HepG2 (cell line): ENCODE data around the gene ZFAND2B.

Experiments
- KDM6A ChIP-seq: IDR thresholded peaks from 2 replicates; pipeline ENCODE4 v1.6.1; 2016; ENCODE audit warnings: low read depth
- SMC3 ChIP-seq: IDR thresholded peaks from 2 replicates; pipeline ENCODE4 v1.6.1; 2011; ENCODE audit warnings: low read length, improper control_type of control experiment
- SRY ChIP-seq: sonication (generic); formaldehyde crosslinking; IDR thresholded peaks from 2 replicates; pipeline ENCODE4 v1.8.0; 2022; ENCODE audit warnings: mild to moderate bottlenecking, missing genetic modification reagents
- TCF7 ChIP-seq: sonication (generic); IDR thresholded peaks from 2 replicates; pipeline ENCODE4 v1.6.1; 2016; ENCODE audit warnings: antibody characterized with exemption, low read depth
- ZC3H4 ChIP-seq: sonication (generic); formaldehyde crosslinking; IDR thresholded peaks from 2 replicates; pipeline ENCODE4 v1.4.0; 2020; ENCODE audit warnings: missing genetic modification reagents, borderline replicate concordance
- ZFX ChIP-seq: sonication (generic); formaldehyde crosslinking; IDR thresholded peaks from 2 replicates; pipeline ENCODE4 v1.4.0; 2020; ENCODE audit warnings: mild to moderate bottlenecking, low read depth, missing genetic modification reagents, moderate library complexity
- ZNF619 ChIP-seq: sonication (generic); formaldehyde crosslinking; IDR thresholded peaks from 2 replicates; pipeline ENCODE4 v1.4.0; 2020; ENCODE audit warnings: mild to moderate bottlenecking, missing genetic modification reagents
- ZSCAN20 ChIP-seq: sonication (generic); formaldehyde crosslinking; IDR thresholded peaks from 2 replicates; pipeline ENCODE4 v1.4.0; 2020; ENCODE audit warnings: missing genetic modification reagents, mild to moderate bottlenecking, borderline replicate concordance
- TF ChIP-seq, protein P1 (sequence below), 2 experiments: fragments of 450-650 bp in 1 of 2; sonication (generic) in 1 of 2; formaldehyde crosslinking in 1 of 2; IDR thresholded peaks; 2 replicates each; pipeline versions ENCODE4 v1.6.1 to v1.8.0; 2016 to 2022; ENCODE audit warnings: antibody characterized with exemption in 1 of 2, mild to moderate bottlenecking in 1 of 2, missing genetic modification reagents in 1 of 2
- TF ChIP-seq, protein P2 (sequence below): sonication (generic); formaldehyde crosslinking; IDR thresholded peaks from 2 replicates; pipeline ENCODE4 v1.4.0; 2020; ENCODE audit warnings: mild to moderate bottlenecking, missing genetic modification reagents
- TF ChIP-seq, protein P3 (sequence below): IDR thresholded peaks from 2 replicates; pipeline ENCODE4 v1.6.1; 2012; ENCODE audit warnings: inconsistent platforms
- TF ChIP-seq, protein P4 (sequence below): sonication (generic); formaldehyde crosslinking; IDR thresholded peaks from 2 replicates; pipeline ENCODE4 v1.5.0; 2020; ENCODE audit warnings: mild to moderate bottlenecking, missing genetic modification reagents, moderate library complexity
- TF ChIP-seq, protein P5 (sequence below): sonication (generic); formaldehyde crosslinking; IDR thresholded peaks from 2 replicates; pipeline ENCODE4 v1.4.0; 2020; ENCODE audit warnings: mild to moderate bottlenecking, low read depth, missing genetic modification reagents

DNA sequence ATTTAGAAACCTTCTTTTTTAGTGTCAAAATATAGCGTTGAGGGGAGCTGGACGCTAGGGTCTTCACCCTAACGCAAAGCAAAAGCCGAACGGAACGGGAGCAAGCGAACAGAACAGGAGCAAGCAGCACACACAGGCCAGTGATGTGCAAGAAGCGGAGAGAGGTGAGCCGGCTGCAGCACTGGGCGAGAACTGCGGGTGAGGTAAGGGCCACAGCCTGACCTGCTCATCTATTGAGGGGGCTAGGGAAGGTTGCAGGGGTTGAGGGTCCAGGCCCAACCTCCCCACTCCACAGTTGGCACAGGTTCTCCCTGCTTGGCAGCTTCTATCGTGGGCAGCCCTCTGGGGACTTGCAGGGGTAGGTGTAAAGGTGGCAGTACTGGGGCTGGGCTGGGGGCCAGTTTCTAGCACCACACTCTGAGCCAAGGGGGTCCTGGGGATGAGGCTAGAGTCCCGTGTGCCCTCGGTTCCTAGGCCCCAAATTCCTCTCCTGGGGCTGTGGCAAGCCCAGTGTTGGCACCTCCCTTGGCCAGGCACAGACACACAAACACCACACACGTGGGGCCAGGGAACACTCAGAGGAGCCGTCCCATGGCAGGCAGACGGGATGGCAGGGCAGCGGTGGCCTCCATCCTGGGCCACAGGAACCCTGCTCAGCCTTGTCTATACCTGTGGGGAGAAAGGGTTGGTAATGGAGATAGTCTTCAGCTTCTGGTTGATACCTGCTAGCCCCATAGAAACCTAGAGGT, 13.4 kb downstream of the ZFAND2B start:
- TF ChIP-seq SRY (CRISPR knock-in tag) (no peak), KDM6A (CRISPR knock-in tag) (no peak), ZSCAN20 (CRISPR knock-in tag) (no peak), TCF7 (no peak), SMC3 (no peak), ZC3H4 (CRISPR knock-in tag) (no peak), ZNF619 (no peak), ZFX (CRISPR knock-in tag) (no peak)
- TF ChIP-seq, protein P1, sequence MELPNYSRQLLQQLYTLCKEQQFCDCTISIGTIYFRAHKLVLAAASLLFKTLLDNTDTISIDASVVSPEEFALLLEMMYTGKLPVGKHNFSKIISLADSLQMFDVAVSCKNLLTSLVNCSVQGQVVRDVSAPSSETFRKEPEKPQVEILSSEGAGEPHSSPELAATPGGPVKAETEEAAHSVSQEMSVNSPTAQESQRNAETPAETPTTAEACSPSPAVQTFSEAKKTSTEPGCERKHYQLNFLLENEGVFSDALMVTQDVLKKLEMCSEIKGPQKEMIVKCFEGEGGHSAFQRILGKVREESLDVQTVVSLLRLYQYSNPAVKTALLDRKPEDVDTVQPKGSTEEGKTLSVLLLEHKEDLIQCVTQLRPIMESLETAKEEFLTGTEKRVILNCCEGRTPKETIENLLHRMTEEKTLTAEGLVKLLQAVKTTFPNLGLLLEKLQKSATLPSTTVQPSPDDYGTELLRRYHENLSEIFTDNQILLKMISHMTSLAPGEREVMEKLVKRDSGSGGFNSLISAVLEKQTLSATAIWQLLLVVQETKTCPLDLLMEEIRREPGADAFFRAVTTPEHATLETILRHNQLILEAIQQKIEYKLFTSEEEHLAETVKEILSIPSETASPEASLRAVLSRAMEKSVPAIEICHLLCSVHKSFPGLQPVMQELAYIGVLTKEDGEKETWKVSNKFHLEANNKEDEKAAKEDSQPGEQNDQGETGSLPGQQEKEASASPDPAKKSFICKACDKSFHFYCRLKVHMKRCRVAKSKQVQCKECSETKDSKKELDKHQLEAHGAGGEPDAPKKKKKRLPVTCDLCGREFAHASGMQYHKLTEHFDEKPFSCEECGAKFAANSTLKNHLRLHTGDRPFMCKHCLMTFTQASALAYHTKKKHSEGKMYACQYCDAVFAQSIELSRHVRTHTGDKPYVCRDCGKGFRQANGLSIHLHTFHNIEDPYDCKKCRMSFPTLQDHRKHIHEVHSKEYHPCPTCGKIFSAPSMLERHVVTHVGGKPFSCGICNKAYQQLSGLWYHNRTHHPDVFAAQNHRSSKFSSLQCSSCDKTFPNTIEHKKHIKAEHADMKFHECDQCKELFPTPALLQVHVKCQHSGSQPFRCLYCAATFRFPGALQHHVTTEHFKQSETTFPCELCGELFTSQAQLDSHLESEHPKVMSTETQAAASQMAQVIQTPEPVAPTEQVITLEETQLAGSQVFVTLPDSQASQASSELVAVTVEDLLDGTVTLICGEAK (IDR thresholded peaks at IDR 0.05): no peak
- TF ChIP-seq, protein P1 (CRISPR knock-in tag; IDR thresholded peaks at IDR 0.05): no peak
- TF ChIP-seq, protein P2, sequence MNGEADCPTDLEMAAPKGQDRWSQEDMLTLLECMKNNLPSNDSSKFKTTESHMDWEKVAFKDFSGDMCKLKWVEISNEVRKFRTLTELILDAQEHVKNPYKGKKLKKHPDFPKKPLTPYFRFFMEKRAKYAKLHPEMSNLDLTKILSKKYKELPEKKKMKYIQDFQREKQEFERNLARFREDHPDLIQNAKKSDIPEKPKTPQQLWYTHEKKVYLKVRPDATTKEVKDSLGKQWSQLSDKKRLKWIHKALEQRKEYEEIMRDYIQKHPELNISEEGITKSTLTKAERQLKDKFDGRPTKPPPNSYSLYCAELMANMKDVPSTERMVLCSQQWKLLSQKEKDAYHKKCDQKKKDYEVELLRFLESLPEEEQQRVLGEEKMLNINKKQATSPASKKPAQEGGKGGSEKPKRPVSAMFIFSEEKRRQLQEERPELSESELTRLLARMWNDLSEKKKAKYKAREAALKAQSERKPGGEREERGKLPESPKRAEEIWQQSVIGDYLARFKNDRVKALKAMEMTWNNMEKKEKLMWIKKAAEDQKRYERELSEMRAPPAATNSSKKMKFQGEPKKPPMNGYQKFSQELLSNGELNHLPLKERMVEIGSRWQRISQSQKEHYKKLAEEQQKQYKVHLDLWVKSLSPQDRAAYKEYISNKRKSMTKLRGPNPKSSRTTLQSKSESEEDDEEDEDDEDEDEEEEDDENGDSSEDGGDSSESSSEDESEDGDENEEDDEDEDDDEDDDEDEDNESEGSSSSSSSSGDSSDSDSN: no peak
- TF ChIP-seq, protein P3, sequence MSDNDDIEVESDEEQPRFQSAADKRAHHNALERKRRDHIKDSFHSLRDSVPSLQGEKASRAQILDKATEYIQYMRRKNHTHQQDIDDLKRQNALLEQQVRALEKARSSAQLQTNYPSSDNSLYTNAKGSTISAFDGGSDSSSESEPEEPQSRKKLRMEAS: no peak
- TF ChIP-seq, protein P4, sequence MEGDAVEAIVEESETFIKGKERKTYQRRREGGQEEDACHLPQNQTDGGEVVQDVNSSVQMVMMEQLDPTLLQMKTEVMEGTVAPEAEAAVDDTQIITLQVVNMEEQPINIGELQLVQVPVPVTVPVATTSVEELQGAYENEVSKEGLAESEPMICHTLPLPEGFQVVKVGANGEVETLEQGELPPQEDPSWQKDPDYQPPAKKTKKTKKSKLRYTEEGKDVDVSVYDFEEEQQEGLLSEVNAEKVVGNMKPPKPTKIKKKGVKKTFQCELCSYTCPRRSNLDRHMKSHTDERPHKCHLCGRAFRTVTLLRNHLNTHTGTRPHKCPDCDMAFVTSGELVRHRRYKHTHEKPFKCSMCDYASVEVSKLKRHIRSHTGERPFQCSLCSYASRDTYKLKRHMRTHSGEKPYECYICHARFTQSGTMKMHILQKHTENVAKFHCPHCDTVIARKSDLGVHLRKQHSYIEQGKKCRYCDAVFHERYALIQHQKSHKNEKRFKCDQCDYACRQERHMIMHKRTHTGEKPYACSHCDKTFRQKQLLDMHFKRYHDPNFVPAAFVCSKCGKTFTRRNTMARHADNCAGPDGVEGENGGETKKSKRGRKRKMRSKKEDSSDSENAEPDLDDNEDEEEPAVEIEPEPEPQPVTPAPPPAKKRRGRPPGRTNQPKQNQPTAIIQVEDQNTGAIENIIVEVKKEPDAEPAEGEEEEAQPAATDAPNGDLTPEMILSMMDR (CRISPR knock-in tag): no peak
- TF ChIP-seq, protein P5, sequence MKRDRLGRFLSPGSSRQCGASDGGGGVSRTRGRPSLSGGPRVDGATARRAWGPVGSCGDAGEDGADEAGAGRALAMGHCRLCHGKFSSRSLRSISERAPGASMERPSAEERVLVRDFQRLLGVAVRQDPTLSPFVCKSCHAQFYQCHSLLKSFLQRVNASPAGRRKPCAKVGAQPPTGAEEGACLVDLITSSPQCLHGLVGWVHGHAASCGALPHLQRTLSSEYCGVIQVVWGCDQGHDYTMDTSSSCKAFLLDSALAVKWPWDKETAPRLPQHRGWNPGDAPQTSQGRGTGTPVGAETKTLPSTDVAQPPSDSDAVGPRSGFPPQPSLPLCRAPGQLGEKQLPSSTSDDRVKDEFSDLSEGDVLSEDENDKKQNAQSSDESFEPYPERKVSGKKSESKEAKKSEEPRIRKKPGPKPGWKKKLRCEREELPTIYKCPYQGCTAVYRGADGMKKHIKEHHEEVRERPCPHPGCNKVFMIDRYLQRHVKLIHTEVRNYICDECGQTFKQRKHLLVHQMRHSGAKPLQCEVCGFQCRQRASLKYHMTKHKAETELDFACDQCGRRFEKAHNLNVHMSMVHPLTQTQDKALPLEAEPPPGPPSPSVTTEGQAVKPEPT (CRISPR knock-in tag): no peak
